Measurements from ENCODE around the gene FKBP1C.

GRCh38 chr6:63224179-63224578, 12.9 kb downstream of the FKBP1C start:
- TF ChIP-seq CTCF (optimal IDR thresholded peaks at IDR 0.05 in 1 of 3, IDR thresholded peaks at IDR 0.05 in 1 of 3, conservative IDR thresholded peaks at IDR 0.05 in 1 of 3; ENCODE audit: extremely low read depth in 1 of 3, insufficient read depth in 2 of 3, low read length in 3 of 3) (no peak), EZH2 (IDR thresholded peaks at IDR 0.05; ENCODE audit: low read length) (no peak)

All from keratinocyte (primary cell).